ENCODE data around the gene ZNHIT3. TPM values are rescaled to one million over a fixed set of nuclear protein-coding genes. Genes with fewer than 3 reads are reported as not detected.

ZNHIT3 gene
- total RNA-seq = 33.5 and 38.1 TPM in 2 replicates

GRCh38 chr17:36486204-36487194, at the start of gene ZNHIT3:
Gene ZNHIT3, plus strand, starts transcription at chr17:36486681. Its CDS starts 19 bp downstream, at chr17:36486700.

GRCh38 chr17:36534840-36535668, 48.6 kb downstream of the ZNHIT3 start, which contains the start of the genes MYO19 and PIGW:
Gene MYO19, minus strand, starts transcription at chr17:36534868. Its CDS starts 2,330 bp downstream, at chr17:36532538.
Gene PIGW, plus strand, starts transcription at chr17:36534987. Its CDS starts 2,115 bp downstream, at chr17:36537102.

GRCh38 chr17:36544307-36545076, 58.0 kb downstream of the ZNHIT3 start, which contains the start of gene GGNBP2:
Gene GGNBP2, plus strand, starts transcription at chr17:36544919. Its CDS starts 806 bp downstream, at chr17:36545725.

Other genes starting within 250 kb of the ZNHIT3 start
- gene TBC1D3I, start 222.1 kb upstream of the ZNHIT3 start, total RNA-seq = 2.5 TPM in 1 of 2 replicates, not detected in the other
- gene TBC1D3G, start 162.8 kb upstream of the ZNHIT3 start, total RNA-seq = not detected in 2 replicates
- gene TBC1D3H, start 98.2 kb upstream of the ZNHIT3 start, total RNA-seq = not detected in 2 replicates
- gene MYO19, start 48.2 kb downstream of the ZNHIT3 start, total RNA-seq = 48.7 and 95.5 TPM in 2 replicates
- 4.6 and 9.9 TPM in 2 replicates for gene PIGW, start 48.3 kb downstream of the ZNHIT3 start, total RNA-seq
- gene GGNBP2, start 58.2 kb downstream of the ZNHIT3 start, total RNA-seq = 24.9 and 36.0 TPM in 2 replicates
- 10.6 and 10.8 TPM in 2 replicates for gene DHRS11, start 105.2 kb downstream of the ZNHIT3 start, total RNA-seq
- 5.5 and 11.1 TPM in 2 replicates for gene MRM1, start 114.9 kb downstream of the ZNHIT3 start, total RNA-seq

Measured in mesangial cell (primary cell).